Hair follicular keratinocyte (primary cell): ENCODE measurements around the gene TRPM4. TPM values are rescaled to one million over a fixed set of nuclear protein-coding genes. Genes with fewer than 3 reads are reported as not detected.

ENCODE experiments used
- total RNA-seq: library from RNA; depleted of rRNA; stranded (reverse); fragments of >200 nt; gene quantifications from 2 replicates; pipeline ENCODE4 v1.2.3, GENCODE V29; 2015

Gene TRPM4
- total RNA-seq: 17.2 and 32.5 TPM in 2 replicates

GRCh38 chr19:49157445-49158224 is at the start of gene TRPM4:
TRPM4 (plus strand) TSS chr19:49157792; CDS start chr19:49157867, 75 bp downstream.

GRCh38 chr19:49113762-49114629 is 43.6 kb upstream of the TRPM4 start, which contains the start of gene LIN7B:
LIN7B (plus strand) TSS chr19:49114370; CDS start chr19:49114405, 35 bp downstream.

GRCh38 chr19:49118565-49119410 is 38.8 kb upstream of the TRPM4 start, which contains the start of gene C19orf73:
C19orf73 (minus strand) TSS chr19:49119143; CDS start chr19:49119022, 121 bp downstream.

GRCh38 chr19:49119411-49120324 is 37.9 kb upstream of the TRPM4 start, which contains the start of gene PPFIA3:
PPFIA3 (plus strand) TSS chr19:49119544; CDS start chr19:49127874, 8,330 bp downstream.

GRCh38 chr19:49155005-49155819 is 2.4 kb upstream of the TRPM4 start, which contains the start of gene HRC:
HRC (minus strand) TSS chr19:49155396; CDS start chr19:49155237, 159 bp downstream.

Other genes starting within 250 kb of the TRPM4 start
- gene DHDH, start 224.1 kb upstream of the TRPM4 start, total RNA-seq: 0.11 and 1.2 TPM in 2 replicates
- gene BAX, start 202.9 kb upstream of the TRPM4 start, total RNA-seq: 92.1 and 106 TPM in 2 replicates
- 713 and 910 TPM in 2 replicates for gene FTL, start 192.5 kb upstream of the TRPM4 start, total RNA-seq
- 46.7 and 54.8 TPM in 2 replicates for gene GYS1, start 164.5 kb upstream of the TRPM4 start, total RNA-seq
- 231 and 392 TPM in 2 replicates for gene RUVBL2, start 163.9 kb upstream of the TRPM4 start, total RNA-seq
- gene LHB, start 140.7 kb upstream of the TRPM4 start, total RNA-seq: not detected in 2 replicates
- not detected in 2 replicates for gene CGB3, start 133.5 kb upstream of the TRPM4 start, total RNA-seq
- 0.99 TPM in 1 of 2 replicates, not detected in the other for gene CGB2, start 125.9 kb upstream of the TRPM4 start, total RNA-seq
- not detected in 2 replicates for gene CGB1, start 120.9 kb upstream of the TRPM4 start, total RNA-seq
- gene CGB5, start 113.9 kb upstream of the TRPM4 start, total RNA-seq: not detected in 2 replicates
- not detected in 2 replicates for gene CGB8, start 108.7 kb upstream of the TRPM4 start, total RNA-seq
- gene CGB7, start 100.0 kb upstream of the TRPM4 start, total RNA-seq: 0.30 and 8.4 TPM in 2 replicates
- 4.9 and 5.7 TPM in 2 replicates for gene NTF4, start 93.0 kb upstream of the TRPM4 start, total RNA-seq
- not detected in 2 replicates for gene KCNA7, start 85.1 kb upstream of the TRPM4 start, total RNA-seq
- 114 and 271 TPM in 2 replicates for gene SNRNP70, start 72.3 kb upstream of the TRPM4 start, total RNA-seq
- 2.9 and 5.7 TPM in 2 replicates for gene LIN7B, start 43.4 kb upstream of the TRPM4 start, total RNA-seq
- gene C19orf73, start 38.6 kb upstream of the TRPM4 start, total RNA-seq: 4.1 and 5.4 TPM in 2 replicates
- gene PPFIA3, start 38.2 kb upstream of the TRPM4 start, total RNA-seq: 4.0 and 6.6 TPM in 2 replicates
- gene HRC, start 2.4 kb upstream of the TRPM4 start, total RNA-seq: not detected in 2 replicates
- not detected in 2 replicates for gene SLC6A16, start 167.4 kb downstream of the TRPM4 start, total RNA-seq
- gene CD37, start 177.6 kb downstream of the TRPM4 start, total RNA-seq: not detected in 2 replicates
- 19.2 and 20.5 TPM in 2 replicates for gene TEAD2, start 204.6 kb downstream of the TRPM4 start, total RNA-seq
- not detected in 2 replicates for gene DKKL1, start 206.1 kb downstream of the TRPM4 start, total RNA-seq
- gene KASH5, start 230.5 kb downstream of the TRPM4 start, total RNA-seq: not detected in 2 replicates